Activated CD4-positive, alpha-beta T cell treated with anti-CD3 and anti-CD28 coated beads for 1 hour (primary cell): ENCODE data around the gene UXS1.
"Not testable (repeated sequence)": the region's sequence is repeated elsewhere in the genome, so short reads cannot be mapped to it uniquely, and the experiment has no call there.

Experiments used
- DNase-seq: peaks from one replicate; pipeline ENCODE4 v3.0.0-alpha.2; 2020

Gene UXS1

DNA sequence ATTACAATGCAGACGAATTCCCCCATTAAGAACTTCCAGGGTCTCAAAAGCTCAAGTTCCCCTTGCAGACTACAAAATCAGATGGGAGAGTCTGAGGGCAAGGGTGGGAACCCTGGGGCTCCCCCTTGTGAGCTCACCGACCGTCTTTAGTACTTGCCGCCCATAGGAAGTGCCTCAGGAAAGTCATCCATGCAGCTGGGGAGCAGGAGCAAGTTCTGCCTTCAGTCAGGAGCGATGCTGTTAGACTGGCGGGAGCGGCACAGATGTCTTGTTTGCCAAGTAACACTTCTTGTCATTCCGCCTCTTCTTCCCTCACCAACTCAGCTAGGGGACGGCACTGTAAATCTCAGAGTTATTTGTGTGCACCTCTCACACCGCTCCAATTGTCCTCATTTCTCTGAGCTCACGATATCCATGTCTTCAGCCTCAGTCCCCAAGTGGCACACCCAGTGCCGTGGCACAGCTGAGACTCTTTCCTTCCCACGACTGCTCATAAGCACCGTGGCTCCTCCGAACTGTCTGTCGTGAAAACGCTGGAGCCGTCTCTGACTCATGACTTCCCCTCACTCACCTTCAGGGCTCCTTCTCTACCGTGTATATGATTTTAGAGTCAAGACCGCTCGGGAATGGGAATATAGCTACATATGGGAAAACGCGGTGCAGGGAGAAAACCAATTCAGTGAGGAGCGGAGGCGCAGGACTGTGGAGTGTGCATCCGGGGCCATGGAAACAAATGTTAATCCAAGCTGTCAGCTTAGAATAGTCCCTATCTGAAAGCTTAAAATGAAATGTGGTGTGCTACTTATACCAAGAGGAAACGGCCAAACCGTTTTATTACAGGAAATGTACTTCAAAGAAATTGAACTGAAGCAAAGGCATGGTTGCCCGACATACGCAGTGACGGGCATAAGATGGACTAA, 34.0 kb downstream of the UXS1 start:
- DNase-seq = peak; percentile 58

DNA sequence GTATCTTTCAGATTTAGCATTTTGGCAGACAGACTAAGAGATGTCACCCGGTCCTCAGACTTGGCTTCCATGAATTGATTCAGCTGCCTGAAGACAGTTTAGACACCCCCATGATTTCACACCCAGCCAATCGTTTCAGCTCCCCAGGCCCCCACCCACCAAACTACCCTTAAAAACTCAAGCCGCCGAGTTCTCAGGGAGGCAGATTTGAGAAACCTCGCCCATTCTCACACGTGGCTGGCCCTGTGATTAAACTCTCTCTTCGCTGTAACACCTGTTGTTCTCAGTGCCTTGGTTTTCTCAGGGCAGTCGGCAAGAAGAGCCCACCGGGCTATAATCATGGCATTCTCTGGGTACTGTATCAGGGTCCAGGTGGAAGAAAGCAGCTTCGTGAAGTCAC, 35.2 kb downstream of the UXS1 start:
- DNase-seq = no peak

GRCh38 chr2:106158131-106158530, 36.0 kb downstream of the UXS1 start:
- no peak for DNase-seq

- DNase-seq = no peak
Observed at GRCh38 chr2:106157416-106157815, 36.7 kb downstream of the UXS1 start.

- no peak for DNase-seq
Observed at GRCh38 chr2:106156305-106157296, 37.5 kb downstream of the UXS1 start.

DNA sequence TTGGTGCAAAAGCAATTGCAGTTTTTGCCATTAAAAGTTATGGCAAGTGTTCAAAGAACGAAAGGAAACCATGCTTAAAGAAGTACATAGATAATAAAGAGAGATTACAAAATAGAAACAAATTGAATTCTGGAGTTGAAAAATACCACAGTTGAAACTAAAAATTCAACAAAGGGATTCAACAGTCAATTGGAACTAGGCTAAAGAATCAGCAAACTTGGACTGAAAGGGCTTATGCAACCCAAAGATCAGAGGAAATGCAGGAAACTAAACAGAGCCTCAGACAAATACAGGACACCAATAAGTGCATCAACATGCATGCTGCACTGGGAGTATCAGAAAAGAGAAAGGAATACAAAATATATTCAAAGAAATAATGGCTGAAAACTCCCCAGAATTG, 40.3 kb downstream of the UXS1 start:
- no peak for DNase-seq

- DNase-seq = no peak
Observed at GRCh38 chr2:106147665-106148064, 46.4 kb downstream of the UXS1 start.

DNA sequence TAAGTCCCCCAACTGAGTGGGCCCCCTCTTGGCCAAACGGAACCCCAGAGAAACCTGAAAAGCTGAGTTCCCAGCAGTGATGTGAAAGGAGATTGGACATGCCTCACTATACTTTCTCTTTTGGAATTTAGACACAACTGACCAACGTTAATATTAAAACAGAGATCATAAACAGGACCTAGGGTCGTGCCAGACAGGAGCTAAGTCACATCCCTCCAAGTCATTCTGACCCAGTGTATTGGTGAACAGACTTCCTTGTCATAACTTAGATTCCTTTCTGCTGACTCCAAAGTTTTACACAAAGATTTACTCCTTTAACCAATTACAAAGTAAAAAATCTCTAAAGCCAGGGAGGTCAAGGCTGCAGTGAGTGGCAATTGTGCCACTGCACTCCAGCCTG, 46.9 kb downstream of the UXS1 start:
- DNase-seq = no peak

- no peak for DNase-seq
Observed at GRCh38 chr2:106144621-106145331, 49.3 kb downstream of the UXS1 start.

DNA sequence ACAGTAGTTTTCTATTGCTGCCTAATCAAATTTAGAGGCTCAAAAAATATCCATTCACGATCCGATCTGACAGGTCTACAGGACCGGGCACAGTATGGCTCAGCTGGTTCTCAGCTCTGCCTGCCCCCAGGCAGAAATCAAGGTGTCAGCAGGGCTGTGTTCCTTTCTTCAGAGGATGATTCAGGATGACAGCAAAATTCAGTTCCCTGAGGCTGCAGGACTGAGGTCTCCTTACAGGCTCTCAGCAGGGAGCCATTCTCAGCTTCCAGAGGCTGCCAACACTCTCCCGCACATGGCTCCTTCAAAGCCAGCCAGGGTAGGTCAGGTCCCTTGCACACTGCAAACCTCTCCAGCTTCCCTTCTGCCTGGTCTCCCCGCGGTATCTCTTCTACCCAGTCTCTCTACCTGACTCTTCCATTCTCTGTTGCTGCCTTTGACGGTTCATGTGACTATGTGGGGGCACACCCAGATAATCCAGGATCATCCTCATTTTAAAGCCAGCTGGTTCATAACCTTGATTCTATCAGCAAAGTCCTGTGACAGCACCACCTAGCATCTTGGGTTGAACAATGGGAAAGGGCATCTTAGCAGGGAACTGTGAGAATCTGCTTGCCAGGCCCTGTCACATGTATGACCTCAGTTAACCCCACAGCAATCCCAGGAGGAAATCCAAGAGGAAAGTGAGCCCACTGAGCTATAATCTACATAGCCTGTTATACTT, 50.4 kb downstream of the UXS1 start:
- DNase-seq = no peak

DNA sequence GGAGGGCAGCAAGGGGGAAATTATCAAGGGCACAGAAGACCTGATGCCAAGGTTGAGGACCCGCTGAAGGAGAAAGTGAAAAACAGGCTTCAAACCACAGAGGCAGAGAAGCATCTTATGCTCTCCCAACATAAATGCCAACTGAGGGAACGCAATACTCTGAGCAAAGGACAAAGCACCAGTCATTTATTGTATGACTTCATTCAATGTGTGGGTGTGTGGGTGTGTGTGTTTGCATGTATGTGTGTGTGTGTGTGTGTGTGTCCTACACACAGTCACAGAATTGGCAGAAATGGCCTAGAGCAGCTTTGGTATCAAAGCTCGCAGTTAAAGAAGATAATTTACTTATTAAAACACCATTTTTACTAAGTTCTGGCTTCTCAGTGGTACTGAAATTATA, 51.4 kb downstream of the UXS1 start:
- DNase-seq = no peak

DNA sequence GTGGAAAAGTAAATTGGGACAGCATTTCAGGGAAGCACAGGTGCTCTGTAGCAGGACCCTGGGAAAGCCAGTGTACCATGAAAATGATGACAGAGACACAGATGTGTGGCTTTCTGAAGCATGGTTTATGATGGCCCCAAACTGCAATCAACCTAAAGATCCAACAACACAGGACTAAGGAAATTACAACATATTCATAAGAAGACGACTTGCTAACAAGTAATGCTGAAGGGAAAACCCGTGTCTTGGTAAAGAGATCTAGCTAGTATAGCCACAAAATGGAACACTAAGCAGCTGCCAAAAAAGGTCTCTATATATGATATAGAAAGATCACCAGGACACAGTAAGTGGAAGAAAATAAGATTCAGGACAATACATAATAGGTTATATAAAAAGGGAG, 53.2 kb downstream of the UXS1 start:
- no peak for DNase-seq

- no peak for DNase-seq
Observed at GRCh38 chr2:106140113-106140512, 54.0 kb downstream of the UXS1 start.

DNA sequence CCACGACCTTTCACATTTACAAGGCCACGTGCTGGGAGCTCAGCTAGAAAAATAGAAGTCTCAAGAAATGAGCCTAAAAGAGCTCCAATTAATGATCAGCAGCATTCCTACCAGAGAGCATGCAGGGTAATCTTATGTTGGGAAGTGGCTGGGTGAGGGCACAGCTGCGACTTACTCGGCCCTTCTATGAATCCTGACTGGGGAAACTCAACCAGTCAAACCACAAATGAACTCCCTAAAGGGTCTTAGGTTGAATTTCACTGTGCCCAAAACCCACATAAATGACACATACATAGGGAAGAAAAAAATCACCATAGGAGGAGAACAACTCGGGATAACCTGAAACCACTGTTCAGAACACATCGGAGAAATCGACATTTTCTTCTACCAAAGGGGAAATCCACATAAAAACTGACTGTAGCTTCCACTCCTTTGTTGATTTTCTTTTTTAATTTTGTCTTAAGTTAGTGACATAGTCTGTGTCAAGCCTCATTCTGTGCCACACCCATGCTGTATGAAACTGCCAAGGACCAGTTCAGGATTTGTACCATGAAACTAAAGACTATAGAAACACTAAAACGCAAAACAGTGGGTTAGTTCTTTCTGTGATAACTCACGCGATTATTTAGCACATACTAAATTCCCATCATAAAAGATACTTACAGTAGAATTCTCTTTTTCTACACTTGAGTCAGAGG, 54.7 kb downstream of the UXS1 start:
- no peak for DNase-seq

GRCh38 chr2:106138543-106139237, 55.4 kb downstream of the UXS1 start:
- DNase-seq = no peak

GRCh38 chr2:106137731-106138521, 56.2 kb downstream of the UXS1 start:
- DNase-seq = no peak

GRCh38 chr2:106131192-106131591, 62.9 kb downstream of the UXS1 start:
- not testable (repeated sequence) for DNase-seq

GRCh38 chr2:106130251-106130998, 63.7 kb downstream of the UXS1 start:
- no peak for DNase-seq

GRCh38 chr2:106129592-106129991, 64.5 kb downstream of the UXS1 start:
- DNase-seq = no peak
